GM12874 (cell line): Measurements from ENCODE around the gene MAOB.

Experiments
- CTCF ChIP-seq: IDR thresholded peaks from 2 replicates; pipeline ENCODE4 v1.5.1; 2011; ENCODE audit warnings: low read depth, mild to moderate bottlenecking, control low read depth, low read length, moderate library complexity; ENCODE audit not compliant: insufficient read depth

The MAOB gene

GRCh38 chrX:43827791-43828190 is 54.5 kb downstream of the MAOB start:
- no peak for TF ChIP-seq CTCF

GRCh38 chrX:43822014-43822413 is 60.2 kb downstream of the MAOB start:
- TF ChIP-seq CTCF = no peak

- TF ChIP-seq CTCF = no peak
Measured at GRCh38 chrX:43817444-43817843, 64.8 kb downstream of the MAOB start.

- TF ChIP-seq CTCF = no peak
Measured at GRCh38 chrX:43815209-43815608, 67.0 kb downstream of the MAOB start.

GRCh38 chrX:43813898-43814297 is 68.4 kb downstream of the MAOB start:
- TF ChIP-seq CTCF = no peak

- TF ChIP-seq CTCF = no peak
Measured at GRCh38 chrX:43813319-43813718, 68.9 kb downstream of the MAOB start.

GRCh38 chrX:43809463-43809862 is 72.8 kb downstream of the MAOB start:
- no peak for TF ChIP-seq CTCF

GRCh38 chrX:43808231-43808630 is 74.0 kb downstream of the MAOB start:
- TF ChIP-seq CTCF = no peak
